Tibial nerve (tissue), 4 donors: ENCODE results near the gene CCL20. TPM values are rescaled to one million over a fixed set of nuclear protein-coding genes. Genes with fewer than 3 reads are reported as not detected.

Source experiments
- DNase-seq, 2 donors: peaks; one replicate each; pipeline ENCODE4 v3.0.0-alpha.2; 2019; ENCODE audit warnings: low spot score in 2 of 2
- H3K27ac ChIP-seq, 4 donors: fragments of 200-600 bp; sonication (generic) in 3 of 4; one replicate each; pipeline ENCODE4 v1.5.1; 2017 to 2019; ENCODE audit warnings: mild to moderate bottlenecking in 1 of 4
- H3K27me3 ChIP-seq, 2 donors: fragments of 200-600 bp; sonication (generic) in 1 of 2; one replicate each; pipeline versions ENCODE4 v1.5.1 to v1.6.0; 2017 to 2019
- H3K36me3 ChIP-seq, 3 donors: fragments of 200-600 bp; sonication (generic); one replicate each; pipeline ENCODE4 v1.5.1; 2018 to 2019
- H3K4me1 ChIP-seq, 4 donors: fragments of 200-600 bp; sonication (generic) in 3 of 4; one replicate each; pipeline ENCODE4 v1.5.1; 2017 to 2019
- H3K4me3 ChIP-seq, 4 donors: fragments of 200-600 bp; sonication (generic) in 3 of 4; one replicate each; pipeline ENCODE4 v1.5.1; 2017 to 2019; ENCODE audit warnings: mild to moderate bottlenecking in 1 of 4, moderate library complexity in 1 of 4
- H3K9me3 ChIP-seq, 4 donors: fragments of 200-600 bp; sonication (generic) in 3 of 4; one replicate each; pipeline ENCODE4 v1.5.1; 2017 to 2019
- EP300 ChIP-seq, 2 donors: sonication (generic); formaldehyde crosslinking; IDR thresholded peaks; one replicate each; pipeline ENCODE4 v1.6.1; 2017; ENCODE audit warnings: antibody characterized with exemption in 2 of 2, mild to moderate bottlenecking in 1 of 2
- POLR2A ChIP-seq, 2 donors: fragments of 450-650 bp; IDR thresholded peaks; one replicate each; pipeline ENCODE4 v1.6.1; 2017; ENCODE audit warnings: antibody characterized with exemption in 2 of 2, mild to moderate bottlenecking in 2 of 2, moderate library complexity in 2 of 2
- WGBS, 2 donors: methylation state at CpG; one replicate each; pipeline ENCODE4 v1.1.5; 2018; 5-methylcytosine and 5-hydroxymethylcytosine counted together
- total RNA-seq, 4 donors: library from RNA; depleted of rRNA; stranded (reverse); fragments of >200 nt; gene quantifications; one replicate each; pipeline ENCODE4 v1.1.0, GENCODE V29; 2016
- TF ChIP-seq, protein P1 (sequence below), 5 experiments: fragments of 200-600 bp in 3 of 5; fragments of 450-650 bp in 2 of 5; sonication (generic) in 3 of 5; IDR thresholded peaks; one replicate each; pipeline ENCODE4 v1.5.1; 2016 to 2019; ENCODE audit warnings: antibody characterized with exemption in 5 of 5, mild to moderate bottlenecking in 3 of 5, moderate library complexity in 2 of 5

Gene CCL20
- total RNA-seq, 4 donors from 2014 or later: not detected

DNA sequence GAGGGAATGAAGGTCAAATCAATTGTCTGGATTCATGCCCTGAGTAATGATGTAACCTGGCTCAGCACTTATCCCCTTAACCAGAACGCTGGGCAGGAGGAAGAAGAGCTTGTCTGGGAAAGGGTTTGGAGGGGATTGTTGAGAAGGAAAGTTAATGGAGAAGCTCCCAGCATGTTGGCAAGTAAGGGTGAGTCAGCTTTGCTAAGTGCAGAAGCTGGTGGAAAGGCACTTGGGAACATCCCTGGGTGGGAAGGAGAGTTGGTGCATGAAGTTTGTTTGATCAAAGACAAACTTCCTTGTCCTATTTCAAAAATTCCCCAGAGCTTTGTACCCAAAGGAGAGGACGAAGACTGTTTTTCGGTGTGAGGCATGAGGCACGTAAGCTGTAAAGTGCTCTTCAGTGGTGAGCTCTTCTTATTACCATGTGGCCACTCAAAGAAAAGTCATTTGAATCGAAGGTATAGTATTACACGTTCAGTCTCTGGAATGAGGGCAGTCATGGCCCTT is 40.2 kb downstream of the CCL20 start:
- 73 to 78% methylated on average over 6 of the region's 6 CpGs for WGBS, 2 donors
- TF ChIP-seq POLR2A (IDR thresholded peaks at IDR 0.05): no peak
- TF ChIP-seq, protein P1, sequence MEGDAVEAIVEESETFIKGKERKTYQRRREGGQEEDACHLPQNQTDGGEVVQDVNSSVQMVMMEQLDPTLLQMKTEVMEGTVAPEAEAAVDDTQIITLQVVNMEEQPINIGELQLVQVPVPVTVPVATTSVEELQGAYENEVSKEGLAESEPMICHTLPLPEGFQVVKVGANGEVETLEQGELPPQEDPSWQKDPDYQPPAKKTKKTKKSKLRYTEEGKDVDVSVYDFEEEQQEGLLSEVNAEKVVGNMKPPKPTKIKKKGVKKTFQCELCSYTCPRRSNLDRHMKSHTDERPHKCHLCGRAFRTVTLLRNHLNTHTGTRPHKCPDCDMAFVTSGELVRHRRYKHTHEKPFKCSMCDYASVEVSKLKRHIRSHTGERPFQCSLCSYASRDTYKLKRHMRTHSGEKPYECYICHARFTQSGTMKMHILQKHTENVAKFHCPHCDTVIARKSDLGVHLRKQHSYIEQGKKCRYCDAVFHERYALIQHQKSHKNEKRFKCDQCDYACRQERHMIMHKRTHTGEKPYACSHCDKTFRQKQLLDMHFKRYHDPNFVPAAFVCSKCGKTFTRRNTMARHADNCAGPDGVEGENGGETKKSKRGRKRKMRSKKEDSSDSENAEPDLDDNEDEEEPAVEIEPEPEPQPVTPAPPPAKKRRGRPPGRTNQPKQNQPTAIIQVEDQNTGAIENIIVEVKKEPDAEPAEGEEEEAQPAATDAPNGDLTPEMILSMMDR (IDR thresholded peaks at IDR 0.05): no peak
- TF ChIP-seq EP300 (IDR thresholded peaks at IDR 0.05): no peak
- H3K36me3 ChIP-seq: no peaks in the 10 kb centered on the region
- H3K9me3 ChIP-seq: no peaks in the 10 kb centered on the region
- DNase-seq: no peak
- no peak overlapping the region for H3K4me3 ChIP-seq
- H3K27me3 ChIP-seq: no peaks in the 10 kb centered on the region
- no peak overlapping the region for H3K27ac ChIP-seq
- peaks cover 0 to 15% (median 0%) of the 10 kb centered on the region in 4 donors for H3K4me1 ChIP-seq

GRCh38 chr2:227855440-227855839 is 41.8 kb downstream of the CCL20 start:
- WGBS, 2 donors: 31 to 38% methylated on average over 3 of the region's 3 CpGs
- H3K4me3 ChIP-seq: no peak overlapping the region
- H3K4me1 ChIP-seq: peaks cover 0 to 13% (median 0%) of the 10 kb centered on the region in 4 donors
- peak overlapping the region in 1 of 4 donors; percentile 37 for H3K27ac ChIP-seq
- no peaks in the 10 kb centered on the region for H3K36me3 ChIP-seq
- DNase-seq: no peak
- no peaks in the 10 kb centered on the region for H3K27me3 ChIP-seq
- TF ChIP-seq, protein P1 (IDR thresholded peaks at IDR 0.05): no peak
- TF ChIP-seq EP300 (IDR thresholded peaks at IDR 0.05) (no peak), POLR2A (IDR thresholded peaks at IDR 0.05) (no peak)
- no peaks in the 10 kb centered on the region for H3K9me3 ChIP-seq

DNA sequence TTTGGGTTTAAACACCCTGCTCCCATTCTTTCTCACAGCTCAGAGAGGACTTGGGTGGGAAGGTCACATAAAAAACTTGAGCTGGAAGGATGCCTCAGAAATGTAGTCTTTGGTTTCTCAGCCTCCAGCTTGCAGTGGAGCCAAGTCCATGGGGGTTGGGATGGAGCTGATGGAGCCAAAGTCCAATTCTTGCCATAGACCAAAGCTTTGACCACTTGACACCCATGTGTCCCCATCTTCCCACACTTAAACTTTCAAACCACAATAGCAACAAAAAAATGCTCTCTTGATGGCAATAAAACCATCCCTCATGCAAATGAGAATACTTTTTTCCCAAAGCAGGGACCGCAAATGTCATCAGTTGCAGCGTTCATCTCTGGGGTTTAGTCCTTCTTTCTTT is 43.1 kb downstream of the CCL20 start:
- peaks cover 0 to 25% (median 1%) of the 10 kb centered on the region in 4 donors for H3K4me1 ChIP-seq
- H3K36me3 ChIP-seq: no peaks in the 10 kb centered on the region
- no peak for DNase-seq
- no peak overlapping the region for H3K4me3 ChIP-seq
- 70 to 72% methylated on average over 2 of the region's 2 CpGs for WGBS, 2 donors
- H3K27ac ChIP-seq: no peak overlapping the region
- H3K9me3 ChIP-seq: no peaks in the 10 kb centered on the region
- TF ChIP-seq POLR2A (IDR thresholded peaks at IDR 0.05) (no peak), EP300 (IDR thresholded peaks at IDR 0.05) (no peak)
- TF ChIP-seq, protein P1 (IDR thresholded peaks at IDR 0.05): no peak
- no peaks in the 10 kb centered on the region for H3K27me3 ChIP-seq

DNA sequence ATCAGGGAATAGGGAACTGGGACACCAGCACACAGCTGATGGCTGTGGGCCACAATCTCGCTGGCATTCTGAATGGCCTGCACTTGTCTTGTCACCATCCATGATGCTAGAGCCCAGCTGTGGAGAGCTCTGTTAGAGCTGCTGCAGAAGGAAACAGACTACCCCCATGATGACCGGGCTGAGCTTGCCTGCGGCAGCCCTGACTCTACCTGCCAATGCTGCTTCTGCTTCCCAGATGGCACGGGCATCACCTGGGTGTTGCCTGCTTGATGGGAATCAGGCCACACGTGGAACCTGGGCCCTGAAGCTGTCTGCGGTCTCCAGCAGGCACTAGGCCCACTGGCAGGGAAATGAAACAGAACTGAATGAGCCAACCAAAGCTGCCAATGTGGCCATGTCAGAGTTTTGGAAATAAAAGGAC is 46.6 kb downstream of the CCL20 start:
- no peak overlapping the region for H3K4me3 ChIP-seq
- 85 to 86% methylated on average over 5 to 6 of the region's 6 CpGs for WGBS, 2 donors
- no peak for DNase-seq
- no peaks in the 10 kb centered on the region for H3K36me3 ChIP-seq
- TF ChIP-seq EP300 (IDR thresholded peaks at IDR 0.05): no peak
- TF ChIP-seq, protein P1 (IDR thresholded peaks at IDR 0.05): no peak
- no peak for TF ChIP-seq POLR2A (IDR thresholded peaks at IDR 0.05)
- H3K9me3 ChIP-seq: no peaks in the 10 kb centered on the region
- peak overlapping the region in 2 of 4 donors; percentile 25 to 55 for H3K27ac ChIP-seq
- H3K4me1 ChIP-seq: peaks cover 0 to 45% (median 1%) of the 10 kb centered on the region in 4 donors
- no peaks in the 10 kb centered on the region for H3K27me3 ChIP-seq

DNA sequence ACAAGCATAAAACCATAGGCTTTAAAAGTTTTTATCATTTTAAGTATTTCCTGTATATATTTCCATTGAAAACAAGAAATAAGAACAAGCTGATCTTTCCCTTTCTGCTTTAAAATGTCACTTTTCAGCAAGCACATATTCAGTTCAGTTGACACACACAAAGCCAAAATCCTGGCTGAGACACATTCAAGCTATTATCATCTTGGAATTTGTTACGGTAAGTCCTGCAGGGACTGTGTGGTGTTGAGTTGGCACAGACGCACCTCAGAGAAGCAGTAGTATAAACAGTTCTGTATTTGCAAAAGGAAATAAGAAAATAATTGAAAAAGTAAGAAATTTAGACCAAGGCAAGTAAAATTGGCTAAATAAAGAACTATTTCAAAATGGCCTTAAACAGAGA is 47.4 kb downstream of the CCL20 start:
- Histone ChIP-seq H3K4me1 (peaks cover 0 to 46% (median 1%) of the 10 kb centered on the region in 4 donors), H3K36me3 (no peaks in the 10 kb centered on the region), H3K27me3 (no peaks in the 10 kb centered on the region), H3K4me3 (no peak overlapping the region), H3K27ac (peak overlapping the region in 2 of 4 donors; percentile 25 to 55), H3K9me3 (no peaks in the 10 kb centered on the region)
- DNase-seq: no peak
- TF ChIP-seq POLR2A (IDR thresholded peaks at IDR 0.05) (no peak), EP300 (IDR thresholded peaks at IDR 0.05) (no peak)
- TF ChIP-seq, protein P1 (IDR thresholded peaks at IDR 0.05): no peak
- WGBS, 2 donors: 37 to 41% methylated on average over 2 of the region's 2 CpGs
